Measurements from ENCODE around the gene GPR146. TPM values are rescaled to one million over a fixed set of nuclear protein-coding genes. Genes with fewer than 3 reads are reported as not detected.

GPR146 gene
- total and polyA plus RNA-seq, 2 of the 13 experiments (the other 11 are each of a cell fraction or from before 2014, with no cell fraction given): 2.0 to 15.9 TPM

GRCh38 chr7:1045069-1046063 is 1.0 kb downstream of the GPR146 start:
- ChIA-PET POLR2A (interaction anchor here (0.9 to 2.9 kb wide), 8 partner anchors 16 to 112 kb away, joined by 3 to 17 read pairs (median 8); no protein-coding TSS in a partner anchor), CTCF (ENCODE audit: low intra/inter-chr PET ratio, low total read pairs) (interaction anchor here (0.9 kb wide), 1 partner anchor 53 kb away, joined by 3 read pairs; no protein-coding TSS in a partner anchor)
- peak overlapping the region; percentile 80 for H3K9ac ChIP-seq (ENCODE audit: insufficient read depth, low read depth, low read length)
- ATAC-seq (peak; percentile 75), DNase-seq (ENCODE audit: low spot score) (peak; percentile 53), FAIRE-seq (peak; percentile 70)
- no peak overlapping the region for H2AFZ ChIP-seq (ENCODE audit: low read length)
- WGBS (ENCODE audit: low lambda C conversion rate): 29% methylated on average over 18 of the region's 21 CpGs
- no peaks in the 10 kb centered on the region for H3K9me3 ChIP-seq (ENCODE audit: low read length)
- H3K79me2 ChIP-seq (ENCODE audit: insufficient read depth, low read length): peaks cover 27% of the 10 kb centered on the region
- peak overlapping the region; percentile 98 for H3K4me2 ChIP-seq (ENCODE audit: low read depth, low read length)
- H3K27ac ChIP-seq (ENCODE audit: extremely low read length, insufficient read depth, low read length): peak overlapping the region; percentile 79
- H3K36me3 ChIP-seq (replicated peaks in 1 of 2; ENCODE audit: control insufficient read depth in 1 of 2, insufficient read depth in 2 of 2, low read length in 2 of 2): peaks cover 0 to 1% of the 10 kb centered on the region in 2 experiments; a peak in 2 of 5 replicates
- no peaks in the 10 kb centered on the region; a peak in 1 of 5 replicates for H3K27me3 ChIP-seq (ENCODE audit: control insufficient read depth in 1 of 2, insufficient read depth in 2 of 2, low read length in 2 of 2)
- H3K4me1 ChIP-seq (ENCODE audit: insufficient read depth, low read length): peaks cover 79% of the 10 kb centered on the region
- TSS peak; percentile 53 for BruUV-seq (replicated peaks)
- H3K4me3 ChIP-seq (replicated peaks in 1 of 3; ENCODE audit: insufficient read depth in 1 of 3, low read depth in 2 of 3, low read length in 3 of 3): peak overlapping the region; percentile 72 to 85 (median 73)
- intact Hi-C loops (cut with micrococcal nuclease; ENCODE audit: unreplicated experiment) (loop anchor here (5.0 kb wide), 1 partner anchor 53 kb away; no protein-coding TSS in a partner anchor), in situ Hi-C loops (cut with HindIII; ENCODE audit: extremely low pct_ligation_motif_present, low pct_unique_long_range_greater_than_20kb) (no loop called here)
- no peaks in the 10 kb centered on the region for H4K20me1 ChIP-seq (ENCODE audit: insufficient read depth, low read length)
- TF ChIP-seq SAP130 (CRISPR knock-in tag; IDR thresholded peaks at IDR 0.05; ENCODE audit: low read depth): peak; percentile 55
- TF ChIP-seq REPIN1 (CRISPR knock-in tag; IDR thresholded peaks at IDR 0.05; ENCODE audit: borderline replicate concordance, low read depth): no peak; the same call in 1 of the 2 replicates
- TF ChIP-seq, protein P1, sequence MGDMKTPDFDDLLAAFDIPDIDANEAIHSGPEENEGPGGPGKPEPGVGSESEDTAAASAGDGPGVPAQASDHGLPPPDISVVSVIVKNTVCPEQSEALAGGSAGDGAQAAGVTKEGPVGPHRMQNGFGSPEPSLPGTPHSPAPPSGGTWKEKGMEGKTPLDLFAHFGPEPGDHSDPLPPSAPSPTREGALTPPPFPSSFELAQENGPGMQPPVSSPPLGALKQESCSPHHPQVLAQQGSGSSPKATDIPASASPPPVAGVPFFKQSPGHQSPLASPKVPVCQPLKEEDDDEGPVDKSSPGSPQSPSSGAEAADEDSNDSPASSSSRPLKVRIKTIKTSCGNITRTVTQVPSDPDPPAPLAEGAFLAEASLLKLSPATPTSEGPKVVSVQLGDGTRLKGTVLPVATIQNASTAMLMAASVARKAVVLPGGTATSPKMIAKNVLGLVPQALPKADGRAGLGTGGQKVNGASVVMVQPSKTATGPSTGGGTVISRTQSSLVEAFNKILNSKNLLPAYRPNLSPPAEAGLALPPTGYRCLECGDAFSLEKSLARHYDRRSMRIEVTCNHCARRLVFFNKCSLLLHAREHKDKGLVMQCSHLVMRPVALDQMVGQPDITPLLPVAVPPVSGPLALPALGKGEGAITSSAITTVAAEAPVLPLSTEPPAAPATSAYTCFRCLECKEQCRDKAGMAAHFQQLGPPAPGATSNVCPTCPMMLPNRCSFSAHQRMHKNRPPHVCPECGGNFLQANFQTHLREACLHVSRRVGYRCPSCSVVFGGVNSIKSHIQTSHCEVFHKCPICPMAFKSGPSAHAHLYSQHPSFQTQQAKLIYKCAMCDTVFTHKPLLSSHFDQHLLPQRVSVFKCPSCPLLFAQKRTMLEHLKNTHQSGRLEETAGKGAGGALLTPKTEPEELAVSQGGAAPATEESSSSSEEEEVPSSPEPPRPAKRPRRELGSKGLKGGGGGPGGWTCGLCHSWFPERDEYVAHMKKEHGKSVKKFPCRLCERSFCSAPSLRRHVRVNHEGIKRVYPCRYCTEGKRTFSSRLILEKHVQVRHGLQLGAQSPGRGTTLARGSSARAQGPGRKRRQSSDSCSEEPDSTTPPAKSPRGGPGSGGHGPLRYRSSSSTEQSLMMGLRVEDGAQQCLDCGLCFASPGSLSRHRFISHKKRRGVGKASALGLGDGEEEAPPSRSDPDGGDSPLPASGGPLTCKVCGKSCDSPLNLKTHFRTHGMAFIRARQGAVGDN (CRISPR knock-in tag; IDR thresholded peaks at IDR 0.05): peak; percentile 64
- TF ChIP-seq EEA1 (CRISPR knock-in tag; IDR thresholded peaks at IDR 0.05; ENCODE audit: borderline replicate concordance): no peak
- no peak for TF ChIP-seq ERF (CRISPR knock-in tag; IDR thresholded peaks at IDR 0.05)
- TF ChIP-seq, protein P2, sequence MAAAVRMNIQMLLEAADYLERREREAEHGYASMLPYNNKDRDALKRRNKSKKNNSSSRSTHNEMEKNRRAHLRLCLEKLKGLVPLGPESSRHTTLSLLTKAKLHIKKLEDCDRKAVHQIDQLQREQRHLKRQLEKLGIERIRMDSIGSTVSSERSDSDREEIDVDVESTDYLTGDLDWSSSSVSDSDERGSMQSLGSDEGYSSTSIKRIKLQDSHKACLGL (CRISPR knock-in tag; IDR thresholded peaks at IDR 0.05): no peak
- no peak for TF ChIP-seq ZNF3 (CRISPR knock-in tag; IDR thresholded peaks at IDR 0.05)
- peak; percentile 60; the same call in 1 of the 2 replicates for TF ChIP-seq PHF21A (CRISPR knock-in tag; IDR thresholded peaks at IDR 0.05)
- TF ChIP-seq, protein P3, sequence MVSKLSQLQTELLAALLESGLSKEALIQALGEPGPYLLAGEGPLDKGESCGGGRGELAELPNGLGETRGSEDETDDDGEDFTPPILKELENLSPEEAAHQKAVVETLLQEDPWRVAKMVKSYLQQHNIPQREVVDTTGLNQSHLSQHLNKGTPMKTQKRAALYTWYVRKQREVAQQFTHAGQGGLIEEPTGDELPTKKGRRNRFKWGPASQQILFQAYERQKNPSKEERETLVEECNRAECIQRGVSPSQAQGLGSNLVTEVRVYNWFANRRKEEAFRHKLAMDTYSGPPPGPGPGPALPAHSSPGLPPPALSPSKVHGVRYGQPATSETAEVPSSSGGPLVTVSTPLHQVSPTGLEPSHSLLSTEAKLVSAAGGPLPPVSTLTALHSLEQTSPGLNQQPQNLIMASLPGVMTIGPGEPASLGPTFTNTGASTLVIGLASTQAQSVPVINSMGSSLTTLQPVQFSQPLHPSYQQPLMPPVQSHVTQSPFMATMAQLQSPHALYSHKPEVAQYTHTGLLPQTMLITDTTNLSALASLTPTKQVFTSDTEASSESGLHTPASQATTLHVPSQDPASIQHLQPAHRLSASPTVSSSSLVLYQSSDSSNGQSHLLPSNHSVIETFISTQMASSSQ (IDR thresholded peaks at IDR 0.05; ENCODE audit: low read depth): peak; percentile 73
- TF ChIP-seq, protein P3 (CRISPR knock-in tag; IDR thresholded peaks at IDR 0.05; ENCODE audit: borderline replicate concordance): peak; percentile 65; the same call in 1 of the 2 replicates
- TF ChIP-seq ZNF30 (CRISPR knock-in tag; IDR thresholded peaks at IDR 0.05): no peak
- 0 out of 2 replicates have a peak, but pooled peaks have one; percentile 17 for TF ChIP-seq ZSCAN12 (CRISPR knock-in tag; IDR thresholded peaks at IDR 0.05)
- TF ChIP-seq, protein P4, sequence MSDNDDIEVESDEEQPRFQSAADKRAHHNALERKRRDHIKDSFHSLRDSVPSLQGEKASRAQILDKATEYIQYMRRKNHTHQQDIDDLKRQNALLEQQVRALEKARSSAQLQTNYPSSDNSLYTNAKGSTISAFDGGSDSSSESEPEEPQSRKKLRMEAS (IDR thresholded peaks at IDR 0.05): peak; percentile 60
- TF ChIP-seq YEATS2 (CRISPR knock-in tag; IDR thresholded peaks at IDR 0.05; ENCODE audit: borderline replicate concordance): no peak

All from HepG2 (cell line).